Neural progenitor cell (in vitro differentiated cells): ENCODE data around the gene SLC35G1. TPM values are rescaled to one million over a fixed set of nuclear protein-coding genes. Genes with fewer than 3 reads are reported as not detected.
A peak's percentile ranks its signal among the peaks of the same experiment; 100 is the strongest.

Experiments
- DNase-seq: peaks from one replicate; pipeline ENCODE4 v3.0.0-alpha.2; 2016; ENCODE audit warnings: low spot score
- H2AFZ ChIP-seq: fragments of 200-600 bp; sonication (generic); replicated peaks from 2 replicates; pipeline ENCODE4 v1.6.1; 2016; ENCODE audit warnings: antibody characterized with exemption
- H3F3A ChIP-seq: fragments of 200-600 bp; sonication (generic); 2 replicates; pipeline ENCODE4 v1.6.1; 2016; ENCODE audit warnings: antibody characterized with exemption, low read depth
- H3K27ac ChIP-seq: fragments of 200-600 bp; sonication (generic); 2 replicates; pipeline ENCODE4 v1.5.1; 2016; ENCODE audit warnings: mild to moderate bottlenecking
- H3K27me3 ChIP-seq: fragments of 200-600 bp; sonication (generic); 2 replicates; pipeline ENCODE4 v1.6.1; 2016; ENCODE audit warnings: mild to moderate bottlenecking, moderate library complexity
- H3K36me3 ChIP-seq: fragments of 200-600 bp; sonication (generic); 2 replicates; pipeline ENCODE4 v1.5.1; 2016
- H3K4me1 ChIP-seq: fragments of 200-600 bp; sonication (generic); 2 replicates; pipeline ENCODE4 v1.6.1; 2016; ENCODE audit warnings: mixed run types
- H3K4me2 ChIP-seq: fragments of 200-600 bp; sonication (generic); 2 replicates; pipeline ENCODE4 v1.6.1; 2016
- H3K4me3 ChIP-seq: fragments of 200-600 bp; sonication (generic); 2 replicates; pipeline ENCODE4 v1.5.1; 2016
- H3K79me2 ChIP-seq: fragments of 200-600 bp; sonication (generic); 2 replicates; pipeline ENCODE4 v1.6.1; 2016; ENCODE audit warnings: low read depth
- H3K9ac ChIP-seq: fragments of 200-600 bp; sonication (generic); 2 replicates; pipeline ENCODE4 v1.6.1; 2016
- H3K9me3 ChIP-seq: fragments of 200-600 bp; sonication (generic); 2 replicates; pipeline ENCODE4 v1.5.1; 2016; ENCODE audit warnings: low read depth
- H4K20me1 ChIP-seq: fragments of 200-600 bp; sonication (generic); 2 replicates; pipeline ENCODE4 v1.6.1; 2016; ENCODE audit warnings: low read depth
- H3K27ac Mint-ChIP-seq: 3 replicates; pipeline ENCODE4 v1.8.0; 2021; ENCODE audit warnings: mixed read lengths
- H3K27me3 Mint-ChIP-seq: 2 replicates; pipeline ENCODE4 v1.8.0; 2022; ENCODE audit warnings: low read depth, mild to moderate bottlenecking, inconsistent platforms, moderate library complexity, mixed read lengths; ENCODE audit not compliant: insufficient read depth
- H3K36me3 Mint-ChIP-seq: 3 replicates; pipeline ENCODE4 v1.8.0; 2021; ENCODE audit warnings: mixed read lengths
- H3K4me1 Mint-ChIP-seq: 3 replicates; pipeline ENCODE4 v1.8.0; 2021; ENCODE audit warnings: mixed read lengths
- H3K4me3 Mint-ChIP-seq: 3 replicates; pipeline ENCODE4 v1.8.0; 2021; ENCODE audit warnings: mild to moderate bottlenecking, moderate library complexity, mixed read lengths
- H3K9me3 Mint-ChIP-seq: 3 replicates; pipeline ENCODE4 v1.8.0; 2020; ENCODE audit warnings: mixed read lengths
- CTCF ChIP-seq: fragments of 200-600 bp; sonication (generic); IDR thresholded peaks from 2 replicates; pipeline ENCODE4 v1.5.1; 2017; ENCODE audit warnings: antibody characterized with exemption, mild to moderate bottlenecking
- EZH2 ChIP-seq: fragments of 200-600 bp; sonication (generic); IDR thresholded peaks from 2 replicates; pipeline ENCODE4 v1.6.1; 2017; ENCODE audit warnings: antibody characterized with exemption, mild to moderate bottlenecking, moderate library complexity
- EZH2phosphoT487 ChIP-seq: fragments of 200-600 bp; sonication (generic); IDR thresholded peaks from 2 replicates; pipeline ENCODE4 v1.6.1; 2017; ENCODE audit warnings: antibody characterized with exemption
- total RNA-seq: library from RNA; depleted of rRNA; stranded (reverse); fragments of >200 nt; gene quantifications from 2 replicates; pipeline ENCODE4 v1.2.3, GENCODE V29; 2015; ENCODE audit warnings: low replicate concordance

SLC35G1 gene
- total RNA-seq, 1 donor from 2014 or later, result 14.6 TPM

GRCh38 chr10:93871671-93872204 is 22.0 kb upstream of the SLC35G1 start:
- Histone ChIP-seq H3K27me3 (peaks cover 16% of the 10 kb centered on the region), H3K27ac (no peak overlapping the region), H3F3A (peaks cover 5% of the 10 kb centered on the region), H4K20me1 (no peaks in the 10 kb centered on the region), H3K4me2 (no peak overlapping the region), H2AFZ (no peak overlapping the region), H3K36me3 (no peaks in the 10 kb centered on the region), H3K79me2 (no peaks in the 10 kb centered on the region), H3K9me3 (no peaks in the 10 kb centered on the region), H3K4me3 (no peak overlapping the region), H3K9ac (no peak overlapping the region), H3K4me1 (peaks cover 8% of the 10 kb centered on the region)
- no peak for DNase-seq
- no peak overlapping the region for H3K4me3 Mint-ChIP-seq
- H3K36me3 Mint-ChIP-seq, result no peaks in the 10 kb centered on the region
- no peak for TF ChIP-seq CTCF
- no peak for TF ChIP-seq EZH2phosphoT487
- no peak for TF ChIP-seq EZH2
- H3K27ac Mint-ChIP-seq, result no peak overlapping the region
- H3K9me3 Mint-ChIP-seq, result no peaks in the 10 kb centered on the region
- H3K4me1 Mint-ChIP-seq, result peaks cover 13% of the 10 kb centered on the region
- peaks cover 8% of the 10 kb centered on the region for H3K27me3 Mint-ChIP-seq

- Mint-ChIP-seq H3K9me3 (no peaks in the 10 kb centered on the region), H3K27ac (no peak overlapping the region), H3K27me3 (peaks cover 8% of the 10 kb centered on the region), H3K4me3 (no peak overlapping the region), H3K36me3 (no peaks in the 10 kb centered on the region), H3K4me1 (peaks cover 13% of the 10 kb centered on the region)
- H3K9ac ChIP-seq, result no peak overlapping the region
- no peak overlapping the region for H3K27ac ChIP-seq
- no peak overlapping the region for H2AFZ ChIP-seq
- no peaks in the 10 kb centered on the region for H3K36me3 ChIP-seq
- H4K20me1 ChIP-seq, result no peaks in the 10 kb centered on the region
- H3K79me2 ChIP-seq, result no peaks in the 10 kb centered on the region
- H3K4me1 ChIP-seq, result peaks cover 8% of the 10 kb centered on the region
- no peak for TF ChIP-seq EZH2phosphoT487
- no peak for TF ChIP-seq EZH2
- TF ChIP-seq CTCF, result no peak
- H3K9me3 ChIP-seq, result no peaks in the 10 kb centered on the region
- no peak overlapping the region for H3K4me3 ChIP-seq
- H3K27me3 ChIP-seq, result peaks cover 7% of the 10 kb centered on the region
- no peak for DNase-seq
- H3K4me2 ChIP-seq, result no peak overlapping the region
- peaks cover 5% of the 10 kb centered on the region for H3F3A ChIP-seq
Measured at GRCh38 chr10:93872375-93873158, 21.2 kb upstream of the SLC35G1 start.

GRCh38 chr10:93873420-93874115 is 20.2 kb upstream of the SLC35G1 start:
- no peaks in the 10 kb centered on the region for H3K36me3 ChIP-seq
- no peak overlapping the region for H3K27ac Mint-ChIP-seq

More at GRCh38 chr10:93873420-93874115, 20.2 kb upstream of the SLC35G1 start:
- Mint-ChIP-seq H3K4me3 (no peak overlapping the region), H3K9me3 (no peaks in the 10 kb centered on the region), H3K4me1 (peaks cover 13% of the 10 kb centered on the region), H3K27me3 (peaks cover 6% of the 10 kb centered on the region), H3K36me3 (no peaks in the 10 kb centered on the region)
- Histone ChIP-seq H3K27me3 (no peaks in the 10 kb centered on the region), H3K4me3 (no peak overlapping the region), H3K79me2 (no peaks in the 10 kb centered on the region), H3K4me2 (no peak overlapping the region), H3K9ac (no peak overlapping the region), H3K27ac (no peak overlapping the region), H3K4me1 (peaks cover 8% of the 10 kb centered on the region), H3F3A (peaks cover 5% of the 10 kb centered on the region), H2AFZ (peak overlapping the region; percentile 51), H3K9me3 (no peaks in the 10 kb centered on the region), H4K20me1 (no peaks in the 10 kb centered on the region)
- TF ChIP-seq CTCF, result no peak
- TF ChIP-seq EZH2, result no peak
- no peak for TF ChIP-seq EZH2phosphoT487
- no peak for DNase-seq
